Measurements from ENCODE around the gene CBX2. TPM values are rescaled to one million over a fixed set of nuclear protein-coding genes. Genes with fewer than 3 reads are reported as not detected.
A peak's percentile ranks its signal among the peaks of the same experiment; 100 is the strongest.

The CBX2 gene
- total RNA-seq, 1 donor: 0.86 TPM

GRCh38 chr17:79810130-79811010, 32.4 kb downstream of the CBX2 start:
- TF ChIP-seq, protein P1, sequence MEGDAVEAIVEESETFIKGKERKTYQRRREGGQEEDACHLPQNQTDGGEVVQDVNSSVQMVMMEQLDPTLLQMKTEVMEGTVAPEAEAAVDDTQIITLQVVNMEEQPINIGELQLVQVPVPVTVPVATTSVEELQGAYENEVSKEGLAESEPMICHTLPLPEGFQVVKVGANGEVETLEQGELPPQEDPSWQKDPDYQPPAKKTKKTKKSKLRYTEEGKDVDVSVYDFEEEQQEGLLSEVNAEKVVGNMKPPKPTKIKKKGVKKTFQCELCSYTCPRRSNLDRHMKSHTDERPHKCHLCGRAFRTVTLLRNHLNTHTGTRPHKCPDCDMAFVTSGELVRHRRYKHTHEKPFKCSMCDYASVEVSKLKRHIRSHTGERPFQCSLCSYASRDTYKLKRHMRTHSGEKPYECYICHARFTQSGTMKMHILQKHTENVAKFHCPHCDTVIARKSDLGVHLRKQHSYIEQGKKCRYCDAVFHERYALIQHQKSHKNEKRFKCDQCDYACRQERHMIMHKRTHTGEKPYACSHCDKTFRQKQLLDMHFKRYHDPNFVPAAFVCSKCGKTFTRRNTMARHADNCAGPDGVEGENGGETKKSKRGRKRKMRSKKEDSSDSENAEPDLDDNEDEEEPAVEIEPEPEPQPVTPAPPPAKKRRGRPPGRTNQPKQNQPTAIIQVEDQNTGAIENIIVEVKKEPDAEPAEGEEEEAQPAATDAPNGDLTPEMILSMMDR (IDR thresholded peaks at IDR 0.05; ENCODE audit: insufficient read depth, low read depth, low read length): no peak
- DNase-seq (ENCODE audit: low read depth): peak; percentile 71
- no peak overlapping the region for H3K4me3 ChIP-seq (ENCODE audit: low read depth, low read length)

DNA sequence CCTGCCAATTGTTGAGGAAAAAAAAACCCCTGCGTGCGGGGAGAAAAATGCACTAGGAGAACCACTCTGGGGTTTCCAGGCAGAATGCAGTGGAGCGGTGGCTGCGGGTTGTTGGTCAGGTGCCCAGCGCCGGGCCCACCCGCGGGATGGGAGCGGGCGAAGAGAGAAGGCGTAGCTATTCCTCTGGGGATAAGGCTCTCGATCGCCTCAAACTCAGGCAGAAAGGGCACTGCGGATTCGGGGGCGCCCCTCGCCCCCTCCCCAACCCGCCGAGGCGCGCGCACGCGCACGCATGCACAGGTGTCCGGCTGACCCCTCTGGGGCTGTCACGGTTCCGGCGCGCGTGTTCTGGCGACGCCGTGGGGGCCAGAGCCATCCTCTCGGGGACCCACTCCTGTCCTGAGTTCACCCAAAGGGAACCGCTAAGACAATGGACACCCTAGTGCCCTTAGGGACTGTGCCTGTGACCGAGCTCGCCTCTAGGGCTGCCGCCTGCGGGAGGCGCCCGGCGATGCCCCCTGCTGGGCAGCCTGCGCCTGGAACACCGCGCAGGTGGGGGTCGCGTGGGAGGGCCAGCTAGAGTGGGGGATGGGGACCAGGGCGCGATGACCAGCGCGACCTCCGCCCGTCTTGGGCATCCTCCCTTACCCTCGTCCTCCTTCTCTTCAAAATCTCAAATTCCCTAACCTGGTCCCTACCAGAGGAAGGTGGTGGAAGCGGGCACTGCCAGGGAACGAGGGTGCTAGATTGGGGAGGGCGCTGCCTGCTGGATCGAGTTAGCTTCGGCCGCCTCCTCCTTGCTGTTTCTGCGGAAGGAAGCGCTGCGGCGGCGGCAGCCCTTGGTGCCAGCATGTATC, 33.3 kb downstream of the CBX2 start:
- TF ChIP-seq, protein P1 (IDR thresholded peaks at IDR 0.05; ENCODE audit: insufficient read depth, low read depth, low read length): peak; percentile 54
- no peak for DNase-seq (ENCODE audit: low read depth)
- H3K4me3 ChIP-seq (ENCODE audit: low read depth, low read length): no peak overlapping the region

GRCh38 chr17:79811868-79812352, 34.0 kb downstream of the CBX2 start:
- TF ChIP-seq, protein P1 (IDR thresholded peaks at IDR 0.05; ENCODE audit: insufficient read depth, low read depth, low read length): no peak
- no peak for DNase-seq (ENCODE audit: low read depth)
- H3K4me3 ChIP-seq (ENCODE audit: low read depth, low read length): no peak overlapping the region

DNA sequence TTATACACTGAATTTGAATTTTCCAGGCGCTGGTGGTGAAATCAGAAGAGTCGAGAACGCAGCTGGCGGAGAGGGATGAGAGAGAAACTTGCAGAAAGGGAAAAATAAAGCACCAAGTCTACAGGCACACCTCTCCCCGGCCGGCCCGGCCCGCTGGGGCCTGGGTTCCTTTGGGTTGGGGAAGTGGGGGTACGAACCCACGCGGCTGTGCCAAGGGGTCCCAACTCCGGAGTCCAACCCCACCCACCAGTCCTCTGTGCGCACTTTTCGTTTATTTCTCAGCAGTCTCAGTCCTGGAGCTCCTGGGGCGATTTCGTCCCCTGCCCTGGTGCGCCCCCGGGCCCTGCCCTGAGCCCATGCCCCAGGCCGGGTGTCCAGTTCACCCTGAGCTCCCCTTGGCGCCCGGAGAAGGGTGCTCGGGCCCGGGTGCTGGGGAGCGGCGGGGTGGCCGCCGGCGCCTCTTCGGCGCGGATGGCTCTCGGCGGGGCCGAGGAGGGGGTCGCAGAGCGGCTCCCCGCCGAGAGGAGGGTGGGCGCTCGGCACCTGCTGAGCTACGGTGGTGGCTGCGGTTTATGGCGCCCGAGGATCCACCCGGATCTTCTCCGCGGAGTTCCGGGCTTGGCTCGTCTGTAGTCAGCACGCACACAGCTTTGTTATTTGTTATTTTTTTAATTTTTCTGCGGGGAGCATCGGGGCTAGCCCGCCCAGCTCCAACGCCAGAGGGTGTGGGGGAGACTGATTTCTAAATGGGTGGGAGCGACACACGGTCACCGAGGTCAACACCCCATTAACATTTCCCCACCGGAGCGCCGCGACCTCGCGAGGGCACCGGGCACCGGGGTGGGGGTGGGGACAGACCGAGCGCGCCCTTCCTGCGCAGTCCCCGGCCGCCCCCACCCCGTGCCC, 34.7 kb downstream of the CBX2 start:
- DNase-seq (ENCODE audit: low read depth): no peak
- H3K4me3 ChIP-seq (ENCODE audit: low read depth, low read length): peak overlapping the region; percentile 43
- TF ChIP-seq, protein P1 (IDR thresholded peaks at IDR 0.05; ENCODE audit: insufficient read depth, low read depth, low read length): no peak

- H3K4me3 ChIP-seq (ENCODE audit: low read depth, low read length): peak overlapping the region; percentile 43
- TF ChIP-seq, protein P1 (IDR thresholded peaks at IDR 0.05; ENCODE audit: insufficient read depth, low read depth, low read length): no peak
- no peak for DNase-seq (ENCODE audit: low read depth)
These were observed 35.6 kb downstream of the CBX2 start for GRCh38 chr17:79813297-79814126.
